Measurements from ENCODE around the gene LAMC2.
A peak's percentile ranks its signal among the peaks of the same experiment; 100 is the strongest.
"Not testable (repeated sequence)": the region's sequence is repeated elsewhere in the genome, so short reads cannot be mapped to it uniquely, and the experiment has no call there.

Gene LAMC2

DNA sequence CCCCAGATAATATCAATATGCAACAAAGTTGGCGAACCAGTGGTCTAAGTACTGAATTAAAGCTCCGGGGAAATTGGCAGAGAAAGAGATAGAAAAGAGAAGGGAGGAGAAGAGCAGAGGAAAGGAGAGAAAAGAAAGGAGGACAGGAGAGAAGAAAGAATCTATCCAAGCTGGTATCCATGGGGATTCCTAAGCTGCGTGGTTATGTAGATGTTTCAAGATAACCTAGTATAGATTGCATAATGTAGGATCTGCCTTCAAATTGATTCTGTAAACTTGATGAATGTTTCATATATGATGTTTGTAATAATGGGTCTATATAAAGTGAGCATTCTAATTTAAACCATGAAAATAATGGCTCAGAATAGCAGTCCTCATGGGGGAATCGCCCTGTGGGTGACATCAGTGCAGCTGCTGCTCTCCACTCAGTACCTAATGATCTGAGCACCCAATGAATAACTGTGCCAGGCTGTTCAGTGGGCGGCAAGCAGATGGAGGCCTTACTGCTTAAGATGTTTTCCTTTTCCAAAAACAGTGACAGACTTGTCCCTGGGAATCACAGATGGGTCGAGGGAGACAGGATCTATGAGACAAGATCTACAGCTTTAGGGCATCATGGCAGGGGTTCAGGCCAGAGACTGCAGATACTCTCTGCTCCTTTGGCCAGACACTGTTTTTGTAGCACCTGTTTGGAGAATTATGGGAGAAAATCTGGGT is 78.0 kb downstream of the LAMC2 start:
- DNase-seq (ENCODE audit: low read depth): no peak

- no peak for DNase-seq (ENCODE audit: low read depth)
Measured at GRCh38 chr1:183267646-183268431, 81.8 kb downstream of the LAMC2 start.

- no peak for DNase-seq (ENCODE audit: low read depth)
Measured at GRCh38 chr1:183270541-183271141, 84.6 kb downstream of the LAMC2 start.

- no peak for DNase-seq (ENCODE audit: low read depth)
Measured at GRCh38 chr1:183272390-183272848, 86.4 kb downstream of the LAMC2 start.

DNA sequence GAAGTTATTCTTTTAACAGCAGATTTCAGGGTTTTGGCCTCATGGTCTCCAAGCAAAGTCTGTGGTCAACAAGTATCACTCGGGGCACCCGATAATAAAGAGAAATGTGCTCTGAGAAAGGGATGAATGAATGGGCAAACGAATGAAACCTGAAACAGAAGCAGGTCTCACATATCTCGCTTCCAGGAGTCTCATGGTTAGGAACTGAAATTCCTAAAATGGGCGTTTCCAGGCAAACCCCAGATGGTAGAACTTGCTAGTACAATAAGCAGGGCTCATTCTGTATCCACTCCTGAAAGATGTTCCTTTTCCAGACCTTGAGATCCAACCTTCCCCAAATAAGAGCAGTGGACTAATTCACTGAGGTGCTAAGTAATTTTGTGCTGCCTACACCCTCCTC is 87.2 kb downstream of the LAMC2 start:
- DNase-seq (ENCODE audit: low read depth): no peak

- DNase-seq (ENCODE audit: low read depth): not testable (repeated sequence)
Measured at GRCh38 chr1:183273984-183274383, 87.9 kb downstream of the LAMC2 start.

DNA sequence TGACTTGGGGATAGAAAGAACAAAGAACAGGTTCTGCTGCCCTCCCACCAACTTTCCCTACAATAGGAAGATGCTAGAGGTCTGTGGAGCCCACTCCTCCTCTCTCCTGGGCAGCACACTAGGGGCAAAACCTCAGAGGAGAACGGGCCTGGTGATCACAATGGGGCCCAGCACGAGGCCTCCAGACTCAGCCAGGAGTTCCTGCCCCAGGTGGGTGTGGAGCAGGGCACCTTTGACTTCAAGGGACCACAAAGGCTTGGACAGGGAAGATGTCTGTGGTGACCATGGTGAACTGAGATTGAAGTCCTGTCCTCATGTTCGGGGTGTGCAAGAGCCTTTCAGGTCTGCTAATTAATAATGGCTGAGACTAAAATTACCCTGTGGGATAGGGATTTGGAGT is 88.8 kb downstream of the LAMC2 start:
- DNase-seq (ENCODE audit: low read depth): no peak

DNA sequence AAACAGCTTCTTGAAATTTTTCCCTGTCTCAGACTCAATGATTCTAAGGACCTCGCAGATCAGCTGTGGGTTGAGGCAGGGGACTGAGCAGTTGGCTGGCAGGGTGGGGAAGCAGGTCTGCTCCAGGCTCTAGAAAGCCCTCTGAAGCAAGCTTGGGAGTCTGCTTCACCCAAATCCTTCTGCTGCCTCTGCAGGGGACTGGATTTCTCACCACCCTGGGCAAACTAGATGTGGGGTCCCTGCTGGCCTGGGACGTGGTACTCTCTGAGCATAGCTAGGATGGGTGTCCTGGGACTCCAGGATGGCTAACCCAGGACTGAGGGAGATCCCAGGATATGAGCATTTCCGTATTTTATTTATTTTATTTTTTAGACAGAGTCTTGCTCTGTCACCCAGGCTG is 89.3 kb downstream of the LAMC2 start:
- no peak for DNase-seq (ENCODE audit: low read depth)

- no peak for DNase-seq (ENCODE audit: low read depth)
Measured at GRCh38 chr1:183276386-183277080, 90.5 kb downstream of the LAMC2 start.

DNA sequence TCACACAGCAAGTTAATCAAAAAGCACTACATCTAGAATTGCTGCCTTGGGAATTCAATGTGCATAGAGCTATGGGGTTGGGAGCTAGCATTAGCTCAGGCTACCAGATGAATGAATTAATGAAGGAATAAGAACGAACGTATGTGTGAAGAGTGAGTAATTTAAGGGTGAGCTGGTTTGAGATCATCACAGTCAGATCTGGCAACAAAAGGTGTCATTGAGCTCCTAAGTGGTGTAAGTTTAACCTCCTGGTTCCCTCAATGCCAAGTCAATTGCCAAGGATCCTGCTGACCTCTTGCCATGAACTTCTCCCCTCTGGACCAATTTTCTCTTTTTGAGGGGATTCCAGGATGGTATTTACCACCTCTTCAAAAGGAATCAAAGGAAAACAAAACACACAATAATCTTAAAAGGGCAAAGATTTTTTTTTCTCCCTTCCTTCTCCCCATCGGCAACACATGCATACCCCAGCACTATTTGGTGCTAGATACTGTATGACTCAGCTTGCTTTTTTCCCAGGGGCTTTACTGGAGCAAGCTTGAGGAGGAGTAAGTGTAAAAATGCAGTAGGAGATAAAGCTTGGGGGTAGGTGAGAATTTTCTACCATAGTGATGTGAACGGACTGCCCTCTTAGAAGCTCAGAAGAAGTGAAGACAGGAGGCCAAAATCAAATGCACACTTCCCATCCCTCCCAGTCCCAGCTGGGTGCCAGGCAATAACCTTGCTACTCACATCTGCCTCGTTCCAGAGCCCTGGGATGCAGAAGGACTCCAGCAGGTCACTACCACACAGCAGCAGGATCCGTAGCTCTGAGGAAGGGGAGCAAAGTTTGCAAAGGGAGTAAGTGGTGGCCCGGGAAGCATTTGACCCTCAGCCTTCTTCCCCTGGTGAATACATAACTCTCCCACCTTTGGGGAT is 92.0 kb downstream of the LAMC2 start:
- DNase-seq (ENCODE audit: low read depth): no peak

- DNase-seq (ENCODE audit: low read depth): no peak
Measured at GRCh38 chr1:183278739-183279591, 92.9 kb downstream of the LAMC2 start.

DNA sequence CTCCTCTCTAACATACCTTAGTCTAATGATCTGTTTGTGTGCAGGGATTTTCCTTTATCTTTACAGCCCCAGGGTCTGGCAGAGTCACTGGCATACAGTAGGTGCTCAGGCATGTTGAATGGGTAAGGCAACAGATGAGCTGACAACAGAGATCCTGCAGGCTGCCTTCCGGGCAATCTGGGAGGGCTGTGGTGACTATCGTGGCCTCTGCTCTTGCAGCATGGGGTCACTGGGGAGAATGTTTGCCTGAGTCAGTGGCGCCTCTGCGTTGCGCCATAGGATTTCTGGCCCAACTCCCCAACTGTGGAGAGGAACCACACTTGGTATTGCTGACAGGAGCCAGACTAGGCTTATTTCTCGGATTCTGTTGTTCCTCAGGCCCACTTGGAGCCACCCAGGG is 93.8 kb downstream of the LAMC2 start:
- no peak for DNase-seq (ENCODE audit: low read depth)

- no peak for DNase-seq (ENCODE audit: low read depth)
Measured at GRCh38 chr1:183281039-183281438, 95.0 kb downstream of the LAMC2 start.

GRCh38 chr1:183281553-183282091 is 95.6 kb downstream of the LAMC2 start:
- DNase-seq (ENCODE audit: low read depth): peak; percentile 54

DNA sequence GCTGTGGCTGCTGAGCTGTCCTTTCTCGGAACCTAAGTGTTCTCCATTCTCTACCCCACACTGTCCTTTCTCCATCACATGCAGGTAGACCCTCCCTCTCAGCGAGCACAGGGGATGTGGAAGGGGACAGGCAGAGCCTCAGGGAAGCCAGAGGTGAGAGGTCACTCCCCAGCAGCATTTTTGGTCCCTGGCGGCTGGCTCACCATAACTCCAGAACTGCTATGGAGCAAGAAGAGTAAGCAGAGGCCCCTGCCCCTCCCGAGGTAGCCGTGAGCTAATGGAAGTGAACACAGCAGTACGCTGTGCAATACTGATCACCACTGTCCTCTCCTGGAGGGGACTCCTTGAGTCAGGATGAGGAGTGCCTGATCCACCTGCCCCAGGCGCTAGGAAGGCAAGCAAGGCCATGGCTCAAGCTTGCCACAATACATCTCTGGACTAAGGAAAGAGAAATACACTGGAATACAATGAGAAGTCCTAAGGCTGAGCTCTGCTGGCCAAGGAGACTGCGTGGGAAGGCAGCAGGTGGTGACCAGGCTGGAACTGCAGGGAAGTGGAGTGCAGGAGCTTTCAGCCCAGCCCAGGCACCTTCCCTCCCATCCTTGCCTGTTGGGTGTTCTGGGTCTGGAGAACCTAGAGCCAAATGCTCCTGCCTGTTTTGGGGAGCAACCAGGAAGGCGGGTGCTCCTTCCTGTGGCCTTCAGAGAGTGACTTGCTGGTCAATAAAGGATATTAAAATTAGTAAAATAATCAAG is 96.2 kb downstream of the LAMC2 start:
- DNase-seq (ENCODE audit: low read depth): no peak

DNA sequence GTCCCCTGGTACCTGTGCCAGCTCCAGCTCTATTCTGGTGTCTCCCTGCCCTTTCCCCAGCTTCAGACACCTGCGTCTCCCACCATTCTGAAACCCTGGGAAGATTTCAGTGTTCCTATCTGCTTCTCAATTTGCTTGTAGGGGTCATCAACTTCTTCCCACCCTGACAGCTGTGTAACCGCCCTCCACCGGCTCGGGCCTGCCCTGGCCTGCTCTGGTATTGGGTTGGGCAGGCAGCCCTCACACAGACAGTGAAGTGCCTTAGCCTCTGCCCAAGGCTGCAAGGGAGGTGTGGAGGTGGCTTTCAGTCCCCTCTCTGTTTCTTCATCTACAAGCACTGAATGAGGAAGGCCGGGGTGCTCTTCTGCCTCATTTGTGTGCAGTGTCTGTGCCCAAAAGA is 97.2 kb downstream of the LAMC2 start:
- no peak for DNase-seq (ENCODE audit: low read depth)

DNA sequence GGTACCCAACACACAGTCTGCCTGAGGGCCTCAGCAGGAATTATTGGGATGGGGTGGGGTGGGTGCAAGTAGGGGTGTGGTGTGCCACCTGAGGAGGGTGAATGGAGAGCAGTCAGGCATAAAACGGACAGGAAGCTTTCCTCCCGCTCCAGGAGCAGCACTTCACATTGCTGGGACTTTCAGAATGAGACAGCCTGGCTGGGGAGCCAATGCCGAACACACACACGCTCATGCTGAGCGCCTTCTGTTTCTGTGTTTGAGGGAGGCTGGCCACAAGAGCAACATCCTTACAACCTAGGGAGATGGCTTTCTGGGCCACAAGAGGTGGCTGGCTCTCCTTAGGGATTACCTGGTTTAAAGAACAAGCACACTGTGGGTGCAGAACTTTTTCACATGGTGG is 98.0 kb downstream of the LAMC2 start:
- DNase-seq (ENCODE audit: low read depth): no peak

- no peak for DNase-seq (ENCODE audit: low read depth)
Measured at GRCh38 chr1:183285256-183285655, 99.2 kb downstream of the LAMC2 start.

- no peak for DNase-seq (ENCODE audit: low read depth)
Measured at GRCh38 chr1:183285746-183286145, 99.7 kb downstream of the LAMC2 start.

All from stimulated activated CD8-positive, alpha-beta memory T cell treated with anti-CD3 and anti-CD28 coated beads, Interleukin-7, amount 100 ng/mL, for 24 hours (primary cell).